Progenitor cell of endocrine pancreas (in vitro differentiated cells): ENCODE measurements around the gene WDR7. TPM values are rescaled to one million over a fixed set of nuclear protein-coding genes. Genes with fewer than 3 reads are reported as not detected.

ENCODE experiments used
- DNase-seq: peaks from one replicate; pipeline ENCODE4 v3.0.0; 2021; ENCODE audit warnings: low spot score; ENCODE audit not compliant: unreplicated experiment
- H3K27ac Mint-ChIP-seq: 2 replicates; pipeline ENCODE4 v1.8.0; 2021; ENCODE audit warnings: mild to moderate bottlenecking, moderate library complexity, mixed read lengths
- H3K27me3 Mint-ChIP-seq: 2 replicates; pipeline ENCODE4 v1.8.0; 2021; ENCODE audit warnings: mixed read lengths
- H3K36me3 Mint-ChIP-seq: 2 replicates; pipeline ENCODE4 v1.8.0; 2022; ENCODE audit warnings: mixed read lengths; ENCODE audit not compliant: insufficient read depth
- H3K4me1 Mint-ChIP-seq: 2 replicates; pipeline ENCODE4 v1.8.0; 2021; ENCODE audit warnings: low read depth, mixed read lengths
- H3K4me3 Mint-ChIP-seq: 2 replicates; pipeline ENCODE4 v1.8.0; 2021; ENCODE audit warnings: low read depth, mild to moderate bottlenecking, moderate library complexity, mixed read lengths
- H3K9me3 Mint-ChIP-seq: 2 replicates; pipeline ENCODE4 v1.8.0; 2021; ENCODE audit warnings: low read depth, mixed read lengths
- CTCF ChIP-seq: fragments of 200-600 bp; sonication (generic); IDR thresholded peaks from one replicate; pipeline ENCODE4 v1.5.0; 2021; ENCODE audit warnings: antibody characterized with exemption, mild to moderate bottlenecking; ENCODE audit not compliant: unreplicated experiment
- total RNA-seq: library from RNA; stranded (reverse); gene quantifications from 2 replicates; pipeline ENCODE4 v1.2.1, GENCODE V29; 2021

Gene WDR7
- total RNA-seq, 1 donor from 2014 or later = 23.2 TPM

GRCh38 chr18:56973487-56973886 lies 322.3 kb downstream of the WDR7 start:
- Mint-ChIP-seq H3K4me3 (no peak overlapping the region), H3K9me3 (no peaks in the 10 kb centered on the region), H3K27me3 (peaks cover 3% of the 10 kb centered on the region), H3K36me3 (peaks cover 1% of the 10 kb centered on the region), H3K27ac (no peak overlapping the region), H3K4me1 (peaks cover 14% of the 10 kb centered on the region)
- DNase-seq = no peak
- TF ChIP-seq CTCF = no peak

DNA sequence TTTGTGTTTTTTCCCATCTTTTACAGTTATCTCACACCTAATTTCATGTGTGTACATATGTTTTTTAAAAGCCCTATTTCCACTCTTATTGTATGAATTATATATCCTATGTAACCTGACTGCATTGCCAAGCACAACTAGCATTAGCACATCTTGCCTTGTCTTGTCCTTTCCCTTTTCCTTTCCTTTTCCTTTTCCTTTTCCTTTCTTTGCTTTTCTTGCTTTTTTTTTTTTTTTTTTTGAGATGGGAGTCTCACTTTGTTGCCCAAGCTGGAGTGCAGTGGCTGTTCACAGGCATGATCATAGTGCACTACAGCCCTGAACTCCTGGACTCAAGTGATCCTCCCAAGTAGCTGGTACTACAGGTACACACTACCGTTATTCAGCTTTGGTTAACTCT lies 323.0 kb downstream of the WDR7 start:
- peaks cover 3% of the 10 kb centered on the region for H3K27me3 Mint-ChIP-seq
- H3K4me1 Mint-ChIP-seq = peaks cover 12% of the 10 kb centered on the region
- no peak for DNase-seq
- peaks cover 1% of the 10 kb centered on the region for H3K36me3 Mint-ChIP-seq
- no peak overlapping the region for H3K4me3 Mint-ChIP-seq
- H3K27ac Mint-ChIP-seq = no peak overlapping the region
- no peaks in the 10 kb centered on the region for H3K9me3 Mint-ChIP-seq
- TF ChIP-seq CTCF = no peak

- Mint-ChIP-seq H3K9me3 (peaks cover under 1% of the 10 kb centered on the region), H3K4me3 (no peak overlapping the region), H3K27ac (no peak overlapping the region), H3K4me1 (peaks cover 12% of the 10 kb centered on the region), H3K27me3 (peaks cover 3% of the 10 kb centered on the region), H3K36me3 (peaks cover 1% of the 10 kb centered on the region)
- DNase-seq = no peak
- TF ChIP-seq CTCF = no peak
Measured at GRCh38 chr18:56975276-56975675, 324.1 kb downstream of the WDR7 start.

DNA sequence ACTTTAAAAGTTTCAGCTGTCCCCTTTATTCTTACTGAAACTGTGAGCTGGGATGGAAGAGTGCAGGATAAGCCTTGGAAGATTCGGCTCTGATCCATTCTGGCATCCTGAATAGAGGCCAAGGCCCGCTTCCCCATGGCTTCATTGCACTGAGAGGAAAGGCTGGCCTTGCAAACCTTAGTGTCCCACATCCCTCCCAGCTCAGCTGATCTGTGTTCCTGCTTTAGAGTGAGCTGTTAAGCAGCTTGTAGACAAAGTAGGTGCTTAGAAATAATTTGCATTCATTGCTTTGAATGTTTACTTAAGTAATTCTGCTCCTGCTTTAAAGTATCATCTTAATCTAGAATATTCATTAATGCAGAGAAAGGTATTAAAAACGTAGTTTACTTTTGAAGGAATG lies 326.1 kb downstream of the WDR7 start:
- H3K9me3 Mint-ChIP-seq = peaks cover 4% of the 10 kb centered on the region
- no peak for DNase-seq

DNA sequence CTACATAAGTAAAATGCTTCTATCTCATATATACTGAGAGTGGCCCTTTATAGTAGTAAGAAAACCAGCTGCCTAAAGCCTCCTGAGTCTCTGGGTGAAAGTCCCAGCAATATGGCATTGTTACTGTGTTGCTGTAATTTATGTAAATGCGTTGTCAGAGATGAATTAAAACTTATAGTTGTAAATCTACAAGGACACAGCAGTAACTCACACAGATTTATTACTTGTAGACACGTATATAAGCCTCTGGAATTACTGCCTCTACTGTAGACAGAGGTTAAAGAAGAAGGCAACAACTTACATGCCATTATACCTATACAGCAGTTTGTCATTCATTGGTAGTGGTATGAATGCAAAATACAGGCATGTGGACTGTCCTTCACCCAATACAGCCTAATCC lies 326.6 kb downstream of the WDR7 start:
- H3K27ac Mint-ChIP-seq = no peak overlapping the region
- peaks cover 4% of the 10 kb centered on the region for H3K9me3 Mint-ChIP-seq
- peaks cover 12% of the 10 kb centered on the region for H3K4me1 Mint-ChIP-seq
- no peak overlapping the region for H3K4me3 Mint-ChIP-seq
- peaks cover 3% of the 10 kb centered on the region for H3K27me3 Mint-ChIP-seq
- H3K36me3 Mint-ChIP-seq = peaks cover 3% of the 10 kb centered on the region
- DNase-seq = no peak
- TF ChIP-seq CTCF = no peak

More for the DNA sequence above, 326.1 kb downstream of the WDR7 start:
- peaks cover 8% of the 10 kb centered on the region for H3K4me1 Mint-ChIP-seq
- no peak overlapping the region for H3K27ac Mint-ChIP-seq
- H3K36me3 Mint-ChIP-seq = peaks cover 3% of the 10 kb centered on the region
- peaks cover 3% of the 10 kb centered on the region for H3K27me3 Mint-ChIP-seq
- H3K4me3 Mint-ChIP-seq = no peak overlapping the region
- no peak for TF ChIP-seq CTCF
